K562 (cell line): ENCODE data around the gene PALM3. TPM values are rescaled to one million over a fixed set of nuclear protein-coding genes. Genes with fewer than 3 reads are reported as not detected.

ENCODE experiments used
- AFF4 ChIP-seq: sonication (generic); formaldehyde crosslinking; IDR thresholded peaks from 2 replicates; pipeline ENCODE4 v1.8.0; 2023; ENCODE audit warnings: mild to moderate bottlenecking, missing genetic modification reagents
- DEAF1 ChIP-seq: fragments of 450-650 bp; formaldehyde crosslinking; IDR thresholded peaks from 2 replicates; pipeline ENCODE4 v1.4.0; 2020; ENCODE audit warnings: mild to moderate bottlenecking, moderate library complexity
- GABPA ChIP-seq: fragments of 200-800 bp; sonication (Bioruptor generic); conservative IDR thresholded peaks from 2 replicates; pipeline ENCODE4 v1.6.1; 2016; ENCODE audit warnings: low read depth, missing genetic modification characterization, missing compliant biosample characterization
- GATAD2A ChIP-seq: fragments of 450-650 bp; IDR thresholded peaks from 2 replicates; pipeline ENCODE4 v1.6.1; 2017
- HNRNPLL ChIP-seq: fragments of 200-400 bp; formaldehyde crosslinking; IDR thresholded peaks from 2 replicates; pipeline ENCODE4 v1.6.1; 2017; ENCODE audit warnings: low read length, low read depth, mild to moderate bottlenecking; ENCODE audit not compliant: poor library complexity, severe bottlenecking
- JUN ChIP-seq, 2 experiments: sonication (generic) in 1 of 2; formaldehyde crosslinking in 1 of 2; IDR thresholded peaks; 2 replicates each; pipeline versions ENCODE4 v1.6.1 to v1.8.0; 2012 to 2022; ENCODE audit warnings: borderline replicate concordance in 2 of 2, mild to moderate bottlenecking in 2 of 2, improper control_type of control experiment in 1 of 2, low read depth in 1 of 2, low read length in 1 of 2, missing genetic modification reagents in 1 of 2
- KDM4B ChIP-seq, 2 experiments: fragments of 450-650 bp in 1 of 2; sonication (generic) in 1 of 2; IDR thresholded peaks; 2 replicates each; pipeline ENCODE4 v1.6.1; 2016 to 2017; ENCODE audit warnings: borderline replicate concordance in 2 of 2, antibody characterized with exemption in 1 of 2, low read depth in 1 of 2, mild to moderate bottlenecking in 1 of 2
- MCM3 ChIP-seq: fragments of 450-650 bp; IDR thresholded peaks from 2 replicates; pipeline ENCODE4 v1.6.1; 2016
- PCBP1 ChIP-seq: fragments of 200-400 bp; formaldehyde crosslinking; IDR thresholded peaks from 2 replicates; pipeline ENCODE4 v1.6.1; 2018; ENCODE audit warnings: mild to moderate bottlenecking, low read depth, low read length; ENCODE audit not compliant: poor library complexity, severe bottlenecking
- POLR2A ChIP-seq: fragments of 450-650 bp; conservative IDR thresholded peaks from 2 replicates; pipeline ENCODE4 v1.6.1; 2016
- POLR2B ChIP-seq: fragments of 450-650 bp; IDR thresholded peaks from 2 replicates; pipeline ENCODE4 v1.6.1; 2018; ENCODE audit warnings: low read depth; ENCODE audit not compliant: partially characterized antibody
- PURB ChIP-seq: sonication (generic); formaldehyde crosslinking; IDR thresholded peaks from 2 replicates; pipeline ENCODE4 v1.9.0; 2021; ENCODE audit warnings: low read depth, mild to moderate bottlenecking, missing genetic modification reagents
- RAD21 ChIP-seq, 2 experiments: fragments of 250-450 bp in 1 of 2; fragments of 450-650 bp in 1 of 2; sonication (Bioruptor Pico) in 1 of 2; formaldehyde crosslinking in 1 of 2; IDR thresholded peaks in 1 of 2; conservative IDR thresholded peaks in 1 of 2; 2 replicates each; pipeline versions ENCODE4 v1.4.0 to v1.8.0; 2020 to 2022; ENCODE audit warnings: mild to moderate bottlenecking in 2 of 2, moderate library complexity in 1 of 2
- RB1 ChIP-seq: fragments of 450-650 bp; IDR thresholded peaks from 2 replicates; pipeline ENCODE4 v1.6.1; 2017; ENCODE audit warnings: low read depth, mild to moderate bottlenecking
- TARDBP ChIP-seq: fragments of 450-650 bp; IDR thresholded peaks from 2 replicates; pipeline ENCODE4 v1.6.1; 2016
- TBP ChIP-seq: optimal IDR thresholded peaks from 2 replicates; pipeline ENCODE3; 2011; ENCODE audit warnings: low read depth, low read length, improper control_type of control experiment
- THRAP3 ChIP-seq: fragments of 450-650 bp; IDR thresholded peaks from 2 replicates; pipeline ENCODE4 v1.6.1; 2016; ENCODE audit warnings: mild to moderate bottlenecking, inconsistent platforms, borderline replicate concordance
- ZC3H8 ChIP-seq: fragments of 450-650 bp; IDR thresholded peaks from 2 replicates; pipeline ENCODE4 v1.6.1; 2017
- ZNF431 ChIP-seq: sonication (generic); formaldehyde crosslinking; IDR thresholded peaks from 2 replicates; pipeline ENCODE4 v1.8.0; 2022; ENCODE audit warnings: mild to moderate bottlenecking, missing genetic modification reagents
- ZNF511 ChIP-seq: sonication (generic); formaldehyde crosslinking; IDR thresholded peaks from 2 replicates; pipeline ENCODE4 v1.8.0; 2022; ENCODE audit warnings: mild to moderate bottlenecking, missing genetic modification reagents
- ZNF75A ChIP-seq: fragments of 450-650 bp; formaldehyde crosslinking; IDR thresholded peaks from 2 replicates; pipeline ENCODE4 v1.4.0; 2020; ENCODE audit warnings: mild to moderate bottlenecking
- polyA plus RNA-seq, 8 experiments: library from polyadenylated mRNA; depleted of rRNA in 4 of 8; stranded (reverse) in 5 of 8; unstranded in 3 of 8; fragments of >200 nt; fragmentation: Nextera tagmentation in 2 of 8; fragmentation: Illumina TruSeq in 1 of 8; extraction: Ambion mirVana in 2 of 8; extraction: Trizol in 1 of 8; gene quantifications; 2 replicates each; pipeline versions ENCODE4 v1.2.1 to v1.2.3, GENCODE V29; 2011 to 2014; ENCODE audit warnings: inconsistent platforms in 1 of 8, missing spikeins in 1 of 8
- total RNA-seq, 7 experiments: library from RNA; depleted of rRNA in 6 of 7; stranded (reverse); fragments of >200 nt in 6 of 7; fragmentation: Illumina TruSeq in 2 of 7; extraction: Trizol in 2 of 7; gene quantifications; 2 replicates each; pipeline versions ENCODE4 v1.2.1 to v1.2.3, GENCODE V29; 2011 to 2021; ENCODE audit warnings: low replicate concordance in 1 of 7

PALM3 gene
- total and polyA plus RNA-seq, 9 of the 15 experiments (the other 6 are each of a cell fraction or from before 2014, with no cell fraction given) = 0.07 to 9.3 (median 3.3) TPM

- TF ChIP-seq TBP = peak; percentile 47
- peak; percentile 78 for TF ChIP-seq POLR2A
- no peak for TF ChIP-seq THRAP3
- TF ChIP-seq ZNF511 (CRISPR knock-in tag) = peak; percentile 9; the same call in 1 of the 2 replicates
- TF ChIP-seq MCM3 = no peak
- TF ChIP-seq PCBP1 = peak; percentile 58
- peak; percentile 42 for TF ChIP-seq POLR2B
- no peak for TF ChIP-seq PURB (CRISPR knock-in tag)
- TF ChIP-seq ZNF75A (CRISPR knock-in tag) = no peak
- 0 out of 2 replicates have a peak, but pooled peaks have one; percentile 14 for TF ChIP-seq ZNF431
- peak; percentile 74; the same call in 1 of the 2 replicates for TF ChIP-seq GABPA
- TF ChIP-seq HNRNPLL = peak; percentile 42
- TF ChIP-seq ZC3H8 = no peak
- peak; percentile 74 to 76 for TF ChIP-seq RAD21 (CRISPR knock-in tag; conservative IDR thresholded peaks at IDR 0.05 in 1 of 2, IDR thresholded peaks at IDR 0.05 in 1 of 2)
- TF ChIP-seq AFF4 (CRISPR knock-in tag) = peak; percentile 60; the same call in 1 of the 2 replicates
- peak in 1 of 2 experiments; percentile 77; a peak in 1 of 4 replicates for TF ChIP-seq KDM4B (IDR thresholded peaks at IDR 0.05; ENCODE audit: borderline replicate concordance in 2 of 2, low read depth in 1 of 2)
- 0 out of 2 replicates have a peak, but pooled peaks have one; percentile 50 for TF ChIP-seq TARDBP
- peak; percentile 52 for TF ChIP-seq RB1
- peak; percentile 53; the same call in 1 of the 2 replicates for TF ChIP-seq DEAF1 (CRISPR knock-in tag)
- TF ChIP-seq GATAD2A = peak; percentile 81; the same call in 1 of the 2 replicates
- peak; percentile 12; the same call in 1 of the 2 replicates for TF ChIP-seq JUN (IDR thresholded peaks at IDR 0.05; ENCODE audit: borderline replicate concordance, low read depth, low read length)
- TF ChIP-seq JUN (CRISPR knock-in tag; IDR thresholded peaks at IDR 0.05; ENCODE audit: borderline replicate concordance) = no peak
Measured at GRCh38 chr19:14031719-14032480, 30.0 kb downstream of the PALM3 start, which contains the start of gene IL27RA (continued).
